NCI-H2227 treated with DMSO at 0.1 percent for 48 hours (cell line): ENCODE results near the gene BLOC1S3.
"Not testable (repeated sequence)": the region's sequence is repeated elsewhere in the genome, so short reads cannot be mapped to it uniquely, and the experiment has no call there.

ENCODE experiments used
- DNase-seq: peaks from one replicate; lab custom pipeline; 2025; lab: John Stamatoyannopoulos, UW

BLOC1S3 gene

DNA sequence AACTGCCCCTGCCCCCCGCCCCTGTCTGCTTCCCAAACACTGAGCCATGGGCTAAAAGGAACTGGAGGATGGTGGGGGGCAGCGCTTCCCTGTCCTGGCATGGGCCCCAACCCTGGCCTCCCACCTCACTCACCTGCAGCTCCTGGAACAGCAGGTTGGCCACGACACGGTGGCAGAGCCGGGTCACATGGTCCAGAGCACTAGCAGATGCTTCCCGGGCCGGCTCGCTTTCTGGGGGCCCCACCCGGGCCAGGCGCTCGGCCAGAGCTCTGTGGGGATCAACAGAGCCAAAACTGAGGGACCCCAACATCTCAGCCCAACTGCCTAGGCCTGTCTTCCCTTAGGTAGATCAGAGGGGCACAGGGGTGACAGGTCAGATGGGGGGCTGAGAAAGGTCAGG lies 46.1 kb downstream of the BLOC1S3 start:
- no peak for DNase-seq

- not testable (repeated sequence) for DNase-seq
Measured at GRCh38 chr19:45229056-45229455, 50.5 kb downstream of the BLOC1S3 start.
